H1 (cell line): Measurements from ENCODE around the gene RFC3.

Experiments used
- CEBPB ChIP-seq: IDR thresholded peaks from 2 replicates; pipeline ENCODE4 v1.6.1; 2012; ENCODE audit warnings: low read depth, low read length
- JUN ChIP-seq: IDR thresholded peaks from 2 replicates; pipeline ENCODE4 v1.6.1; 2011; ENCODE audit warnings: low read depth, mild to moderate bottlenecking, improper control_type of control experiment, low read length
- JUND ChIP-seq: IDR thresholded peaks from 2 replicates; pipeline ENCODE4 v1.6.1; 2011; ENCODE audit warnings: mild to moderate bottlenecking, improper control_type of control experiment, low read length
- POLR2AphosphoS5 ChIP-seq: IDR thresholded peaks from 2 replicates; pipeline ENCODE4 v1.6.1; 2011; ENCODE audit warnings: low read depth, low read length
- RAD21 ChIP-seq, 2 experiments: IDR thresholded peaks in 1 of 2; conservative IDR thresholded peaks in 1 of 2; 2 replicates each; pipeline ENCODE4 v1.6.1; 2011; ENCODE audit warnings: low read depth in 2 of 2, low read length in 2 of 2, improper control_type of control experiment in 1 of 2, inconsistent platforms in 1 of 2, mild to moderate bottlenecking in 1 of 2, moderate library complexity in 1 of 2
- SIX5 ChIP-seq: IDR thresholded peaks from 2 replicates; pipeline ENCODE4 v1.6.1; 2011; ENCODE audit warnings: mild to moderate bottlenecking, low read depth, low read length
- TCF12 ChIP-seq: IDR thresholded peaks from 2 replicates; pipeline ENCODE4 v1.6.1; 2011; ENCODE audit warnings: low read depth, mild to moderate bottlenecking, low read length
- YY1 ChIP-seq: IDR thresholded peaks from 2 replicates; pipeline ENCODE4 v1.6.1; 2011; ENCODE audit warnings: low read depth, mild to moderate bottlenecking, low read length
- TF ChIP-seq, protein P1 (sequence below), 3 experiments: IDR thresholded peaks; 1 replicate in 2 of 3; 2 replicates in 1 of 3; pipeline versions ENCODE4 v1.5.1 to v1.6.1; 2011; ENCODE audit warnings: low read length in 3 of 3, mild to moderate bottlenecking in 3 of 3, inconsistent platforms in 2 of 3, low read depth in 1 of 3, moderate library complexity in 1 of 3; ENCODE audit not compliant: insufficient read depth in 1 of 3; ENCODE audit errors: control extremely low read depth in 1 of 3

DNA sequence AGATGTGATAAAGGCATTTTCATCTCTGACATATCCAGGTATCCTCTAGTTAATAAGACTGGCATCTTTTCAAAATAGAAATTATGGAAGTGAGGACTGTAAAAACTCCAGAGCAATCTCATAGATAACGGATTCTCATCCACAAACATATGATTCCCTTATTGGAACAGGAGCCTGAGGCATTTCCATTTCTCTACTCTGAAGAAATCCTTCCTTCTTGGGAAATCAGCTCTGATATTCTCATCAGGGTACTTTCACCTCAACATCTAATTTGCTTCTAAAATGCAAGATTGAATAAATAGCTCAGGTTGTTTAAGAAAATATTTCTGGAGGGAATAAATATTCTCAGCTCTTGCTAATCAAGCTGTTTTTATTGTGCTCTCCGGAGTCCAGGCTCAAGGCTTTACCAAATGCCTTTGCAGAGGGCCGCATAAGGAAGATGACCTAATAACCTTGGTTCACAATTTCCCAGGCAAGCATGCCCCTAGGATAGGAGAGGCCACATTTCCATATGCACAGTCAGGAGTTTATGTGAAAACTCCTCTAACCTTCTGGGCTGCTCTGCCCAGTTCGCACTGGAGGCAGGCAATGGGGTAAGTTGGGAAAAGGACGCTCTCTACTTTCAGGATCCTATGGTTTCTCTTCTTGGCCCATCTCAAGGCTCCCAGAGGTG is 44.0 kb upstream of the RFC3 start:
- no peak for TF ChIP-seq JUND
- no peak for TF ChIP-seq JUN
- no peak for TF ChIP-seq YY1
- TF ChIP-seq, protein P1, sequence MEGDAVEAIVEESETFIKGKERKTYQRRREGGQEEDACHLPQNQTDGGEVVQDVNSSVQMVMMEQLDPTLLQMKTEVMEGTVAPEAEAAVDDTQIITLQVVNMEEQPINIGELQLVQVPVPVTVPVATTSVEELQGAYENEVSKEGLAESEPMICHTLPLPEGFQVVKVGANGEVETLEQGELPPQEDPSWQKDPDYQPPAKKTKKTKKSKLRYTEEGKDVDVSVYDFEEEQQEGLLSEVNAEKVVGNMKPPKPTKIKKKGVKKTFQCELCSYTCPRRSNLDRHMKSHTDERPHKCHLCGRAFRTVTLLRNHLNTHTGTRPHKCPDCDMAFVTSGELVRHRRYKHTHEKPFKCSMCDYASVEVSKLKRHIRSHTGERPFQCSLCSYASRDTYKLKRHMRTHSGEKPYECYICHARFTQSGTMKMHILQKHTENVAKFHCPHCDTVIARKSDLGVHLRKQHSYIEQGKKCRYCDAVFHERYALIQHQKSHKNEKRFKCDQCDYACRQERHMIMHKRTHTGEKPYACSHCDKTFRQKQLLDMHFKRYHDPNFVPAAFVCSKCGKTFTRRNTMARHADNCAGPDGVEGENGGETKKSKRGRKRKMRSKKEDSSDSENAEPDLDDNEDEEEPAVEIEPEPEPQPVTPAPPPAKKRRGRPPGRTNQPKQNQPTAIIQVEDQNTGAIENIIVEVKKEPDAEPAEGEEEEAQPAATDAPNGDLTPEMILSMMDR (IDR thresholded peaks at IDR 0.05; ENCODE audit: control extremely low read depth in 1 of 3, insufficient read depth in 1 of 3, low read depth in 1 of 3, low read length in 3 of 3): no peak
- no peak for TF ChIP-seq RAD21 (IDR thresholded peaks at IDR 0.05 in 1 of 2, conservative IDR thresholded peaks at IDR 0.05 in 1 of 2; ENCODE audit: low read depth in 2 of 2, low read length in 2 of 2)
- no peak for TF ChIP-seq SIX5
- no peak for TF ChIP-seq TCF12
- TF ChIP-seq POLR2AphosphoS5: no peak
- no peak for TF ChIP-seq CEBPB
